HG03175 (cell line): ENCODE measurements around the gene PLEKHO1.

Experiments used
- ATAC-seq: cut with Tn5 transposase; IDR thresholded peaks from one replicate; pipeline ENCODE4 v1.9.1; 2021; ENCODE audit warnings: mild to moderate bottlenecking, moderate library complexity; ENCODE audit not compliant: unreplicated experiment

PLEKHO1 gene

DNA sequence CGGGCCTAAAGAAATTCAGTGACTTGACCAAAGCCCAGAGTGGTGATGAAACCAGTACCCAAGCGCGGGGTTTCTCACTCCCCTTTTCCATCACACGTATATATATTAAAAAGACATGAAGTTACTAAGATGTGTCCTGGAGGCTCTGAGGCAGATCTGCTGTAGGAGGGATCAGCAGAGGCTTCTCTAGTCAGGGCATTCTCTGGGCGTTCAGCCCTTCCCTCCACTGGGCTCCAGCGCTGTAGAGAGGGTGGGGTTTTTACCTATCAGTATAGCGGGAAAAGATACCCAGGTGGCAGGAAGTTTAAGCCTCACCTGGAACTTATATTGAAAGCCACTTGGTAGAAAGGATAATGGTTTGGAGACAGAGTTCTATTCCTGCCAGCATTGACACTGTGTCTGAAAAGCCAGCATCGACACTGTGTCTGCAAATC is 862 bp upstream of the PLEKHO1 start:
- no peak for ATAC-seq

- ATAC-seq, result no peak
These were observed 661 bp downstream of the PLEKHO1 start for GRCh38 chr1:150150133-150151021.

DNA sequence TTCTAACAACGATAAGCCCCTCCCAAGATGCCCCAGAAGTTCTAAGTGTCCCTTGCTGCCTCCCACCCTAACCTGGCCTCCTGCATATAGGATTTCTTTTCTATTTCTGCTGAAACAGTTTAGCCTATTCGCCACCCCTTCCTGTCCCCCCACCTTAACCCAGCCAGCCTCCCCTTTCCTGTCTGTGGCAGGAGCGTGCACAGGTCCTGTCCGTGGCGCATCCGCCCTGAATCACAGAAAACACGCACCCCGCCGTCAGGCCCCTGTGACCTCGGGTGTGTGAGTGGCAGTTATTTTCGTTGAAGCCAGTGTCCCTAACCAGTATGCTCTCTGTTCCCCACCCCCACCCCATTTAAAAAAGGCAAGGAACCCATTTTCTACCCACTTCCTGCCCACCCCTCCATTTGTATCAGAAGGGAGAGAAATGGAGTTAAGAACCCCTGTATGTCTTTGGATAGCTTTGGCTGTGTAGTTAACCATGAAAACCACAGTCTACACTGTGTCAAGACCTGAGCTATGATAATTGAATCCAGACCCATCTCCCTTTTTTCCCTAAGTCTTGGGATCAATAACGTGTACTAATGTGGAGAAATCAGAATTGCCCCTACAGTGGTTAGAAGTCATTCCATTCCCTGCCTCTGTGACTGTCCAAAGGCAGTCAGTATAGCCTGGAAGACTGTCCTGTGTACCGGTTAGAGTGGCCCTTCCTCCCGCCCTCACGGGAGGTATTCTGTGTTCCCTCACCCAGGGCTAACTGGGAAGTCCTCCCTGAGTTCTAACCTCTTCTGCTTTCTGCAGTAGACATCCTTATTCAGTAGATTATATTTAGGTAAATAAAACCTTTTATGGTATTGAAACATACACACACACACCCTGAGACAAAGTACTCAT is 1.8 kb downstream of the PLEKHO1 start:
- ATAC-seq, result no peak

GRCh38 chr1:150152182-150152536 is 2.4 kb downstream of the PLEKHO1 start:
- no peak for ATAC-seq

- no peak for ATAC-seq
These were observed 3.2 kb downstream of the PLEKHO1 start for GRCh38 chr1:150152772-150153456.

GRCh38 chr1:150154143-150154542 is 4.4 kb downstream of the PLEKHO1 start:
- no peak for ATAC-seq

DNA sequence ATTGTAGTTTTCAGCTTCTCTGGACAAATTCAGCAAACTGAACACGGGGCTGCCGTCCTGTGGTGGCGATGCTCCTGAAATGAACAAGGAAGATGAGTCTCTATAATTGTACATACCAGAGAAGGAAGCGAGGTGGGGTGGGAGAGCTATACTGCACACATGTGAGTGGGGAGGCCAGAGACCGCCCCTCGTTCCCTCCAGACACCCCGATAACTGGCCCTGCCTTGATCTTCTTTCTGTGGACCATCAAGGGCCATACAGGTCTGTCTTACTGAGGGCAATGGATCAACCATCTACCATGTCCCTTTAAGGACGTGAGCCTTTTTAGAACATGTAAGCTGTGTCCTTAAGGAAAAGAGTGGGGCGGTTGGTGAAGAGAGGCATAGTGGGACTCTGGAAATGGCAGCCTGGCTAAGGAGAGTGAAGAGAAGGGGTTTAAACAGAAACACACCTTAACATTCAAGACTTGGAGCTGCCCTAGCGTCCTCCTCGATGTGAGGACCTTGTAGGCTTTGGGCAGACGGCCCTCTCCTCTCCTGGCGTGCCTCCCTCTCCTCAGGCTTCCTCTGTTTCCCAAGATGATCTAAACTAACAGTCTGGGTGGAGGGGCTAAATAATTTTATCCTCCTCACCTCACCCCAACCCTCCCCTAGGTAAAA is 5.8 kb downstream of the PLEKHO1 start:
- no peak for ATAC-seq

DNA sequence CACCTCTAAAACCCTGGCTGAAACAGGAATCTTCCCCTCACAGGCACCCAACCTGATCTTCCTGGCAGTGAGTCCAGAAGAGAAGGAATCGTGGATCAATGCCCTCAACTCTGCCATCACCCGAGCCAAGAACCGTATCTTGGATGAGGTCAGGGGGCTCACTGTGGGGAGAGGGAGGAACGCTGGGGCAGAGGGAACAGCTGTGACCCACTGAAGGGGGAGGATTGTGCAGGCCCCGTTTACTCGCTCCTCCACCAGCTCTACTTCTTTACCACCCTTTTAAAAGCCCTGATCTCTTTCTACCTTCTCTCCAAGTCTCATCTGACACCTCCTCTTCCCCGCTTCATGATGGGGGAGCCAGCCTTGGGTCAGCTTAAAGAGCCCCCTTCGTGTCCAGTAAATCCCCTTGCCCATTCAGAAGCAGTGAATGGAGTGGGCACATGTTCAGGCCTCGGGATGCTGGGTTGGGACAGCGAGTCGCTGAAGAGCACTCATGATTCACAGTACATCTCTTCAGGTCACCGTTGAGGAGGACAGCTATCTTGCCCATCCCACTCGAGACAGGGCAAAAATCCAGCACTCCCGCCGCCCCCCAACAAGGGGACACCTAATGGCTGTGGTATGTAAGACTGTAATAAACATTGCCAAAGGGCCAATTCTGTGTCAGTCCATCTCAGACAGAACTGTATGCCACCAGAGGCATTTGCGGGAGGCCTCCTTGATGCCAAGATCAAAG is 7.3 kb downstream of the PLEKHO1 start:
- no peak for ATAC-seq

GRCh38 chr1:150159550-150159949 is 9.8 kb downstream of the PLEKHO1 start:
- ATAC-seq, result peak; percentile 25

GRCh38 chr1:150160964-150161621 is 11.4 kb downstream of the PLEKHO1 start:
- ATAC-seq, result no peak

GRCh38 chr1:150161747-150162581 is 12.2 kb downstream of the PLEKHO1 start:
- no peak for ATAC-seq

DNA sequence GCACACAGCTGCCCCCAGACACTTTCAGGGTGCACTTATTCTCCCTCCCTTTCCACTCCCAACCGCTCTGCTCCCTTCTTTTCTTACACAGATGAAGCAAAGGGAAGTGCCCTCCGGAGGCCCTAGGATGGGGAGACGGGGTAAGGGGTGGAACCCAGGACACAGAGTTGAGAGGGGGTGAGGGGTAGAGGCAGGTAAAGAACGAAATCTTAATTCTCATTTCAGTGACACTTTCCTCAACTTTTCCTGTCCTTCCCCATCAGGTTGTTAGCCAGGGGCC is 12.8 kb downstream of the PLEKHO1 start:
- ATAC-seq, result no peak

DNA sequence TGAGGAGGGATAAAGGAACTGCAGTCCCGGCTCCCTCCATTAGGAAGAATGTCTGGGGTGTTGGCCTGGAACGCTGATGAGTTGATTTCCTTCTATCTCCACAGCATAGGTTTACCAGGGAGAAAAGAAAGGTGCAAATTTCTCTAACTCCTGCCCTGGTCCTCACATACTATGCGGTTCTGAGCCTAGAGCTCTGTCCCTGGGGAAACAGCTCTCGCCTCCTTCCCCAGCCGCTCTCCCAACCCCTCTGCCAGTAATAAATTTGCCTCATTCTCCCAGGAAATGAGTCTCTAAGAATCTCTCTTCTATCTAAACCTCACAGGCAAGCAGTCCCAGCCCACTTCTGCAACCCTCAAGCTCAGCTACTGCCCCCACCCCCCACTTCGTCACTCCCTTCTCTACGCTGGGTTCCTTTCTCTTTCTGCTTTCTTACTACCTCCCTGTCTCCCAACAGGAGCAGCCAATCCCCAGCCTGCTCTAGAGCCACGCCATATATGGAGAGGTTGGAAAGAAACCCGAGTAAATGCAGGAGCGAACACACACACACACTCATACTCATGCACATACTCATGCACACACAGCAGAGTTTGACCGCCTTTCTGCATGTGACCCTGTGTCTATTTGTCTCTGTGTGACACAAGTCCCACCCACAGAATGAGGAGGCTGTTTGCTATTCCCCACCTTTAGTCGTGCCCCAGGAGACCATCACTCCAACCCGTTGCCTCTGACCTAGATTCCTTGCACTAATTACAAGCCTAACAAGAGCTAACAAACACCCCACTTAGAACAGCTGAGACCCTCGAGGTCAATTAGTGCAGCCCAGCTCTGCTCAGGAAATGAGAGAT is 13.4 kb downstream of the PLEKHO1 start:
- peak; percentile 27 for ATAC-seq

GRCh38 chr1:150164224-150164623 is 14.5 kb downstream of the PLEKHO1 start:
- ATAC-seq, result no peak

GRCh38 chr1:150164779-150165178 is 15.1 kb downstream of the PLEKHO1 start:
- no peak for ATAC-seq

GRCh38 chr1:150165622-150166612 is 16.2 kb downstream of the PLEKHO1 start:
- no peak for ATAC-seq
